ENCODE data around the gene MOB1A.

GRCh38 chr2:74164761-74165160 is 13.9 kb downstream of the MOB1A start:
- TF ChIP-seq CTCF (IDR thresholded peaks at IDR 0.05; ENCODE audit: low read length) (no peak), EZH2 (IDR thresholded peaks at IDR 0.05; ENCODE audit: borderline replicate concordance, low read length) (no peak)

Data from OCI-LY1 (cell line).